Measurements from ENCODE around the gene R3HDM2. TPM values are rescaled to one million over a fixed set of nuclear protein-coding genes. Genes with fewer than 3 reads are reported as not detected.

R3HDM2 gene
- total RNA-seq, 2 experiments from 2014 or later: 53.8 to 82.4 TPM

DNA sequence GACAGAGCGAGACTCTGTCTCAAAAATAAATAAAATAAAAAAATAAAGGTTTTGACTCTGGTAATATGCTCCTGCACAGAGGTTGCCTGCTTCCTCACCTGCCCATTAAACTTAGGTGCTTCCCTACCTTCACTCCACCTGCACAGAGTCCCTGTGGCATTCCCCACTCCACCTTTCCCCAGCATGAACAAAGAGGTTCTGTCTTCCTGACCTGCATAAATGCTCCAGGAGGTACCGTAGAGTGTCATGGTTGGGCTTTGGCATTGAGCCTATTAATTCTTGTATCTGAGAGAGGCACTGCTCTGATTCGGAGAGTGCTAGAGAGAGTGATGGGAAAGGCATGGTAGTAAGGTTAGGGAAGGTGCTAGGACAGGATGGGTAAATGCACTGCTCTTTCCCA lies 42.5 kb upstream of the R3HDM2 start:
- DNase-seq: no peak
- CTCF ChIA-PET: interaction anchor here (12.4 kb wide), 1 partner anchor 11 kb away, joined by 193 read pairs; the partner anchor contains the start of gene GLI1
- Mint-ChIP-seq H3K36me3 (peaks cover 59% of the 10 kb centered on the region), H3K9me3 (ENCODE audit: low read depth) (no peaks in the 10 kb centered on the region), H3K4me1 (peaks cover 41% of the 10 kb centered on the region), H3K27ac (no peak overlapping the region), H3K4me3 (no peak overlapping the region), H3K27me3 (no peaks in the 10 kb centered on the region)
- ATAC-seq: no peak

DNA sequence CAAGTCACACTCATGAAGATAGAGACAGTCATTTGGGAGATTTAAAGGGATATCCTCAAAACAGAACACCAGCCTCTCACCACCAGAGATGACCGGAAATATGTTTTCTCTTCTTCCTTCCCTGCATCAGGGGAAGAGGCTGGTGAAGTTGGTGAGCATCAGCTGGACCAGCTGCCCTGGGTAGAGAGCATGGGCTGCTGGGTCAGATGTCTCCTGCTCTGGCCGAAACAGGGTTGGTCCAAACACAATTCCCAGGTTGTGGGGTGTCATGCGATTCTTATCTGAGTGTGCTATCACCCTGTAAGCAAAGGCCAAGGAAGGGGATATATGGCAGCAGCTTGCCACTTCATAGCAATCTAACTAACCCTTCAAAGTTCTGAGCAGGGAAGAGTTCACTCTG lies 41.5 kb upstream of the R3HDM2 start:
- DNase-seq (no peak), ATAC-seq (no peak)
- CTCF ChIA-PET: interaction anchor here (12.4 kb wide), 1 partner anchor 10 kb away, joined by 193 read pairs; the partner anchor contains the start of gene GLI1
- H3K4me1 Mint-ChIP-seq: peaks cover 36% of the 10 kb centered on the region
- H3K9me3 Mint-ChIP-seq (ENCODE audit: low read depth): no peaks in the 10 kb centered on the region
- no peaks in the 10 kb centered on the region for H3K27me3 Mint-ChIP-seq
- peaks cover 56% of the 10 kb centered on the region for H3K36me3 Mint-ChIP-seq
- H3K4me3 Mint-ChIP-seq: no peak overlapping the region
- H3K27ac Mint-ChIP-seq: no peak overlapping the region

GRCh38 chr12:57471661-57472060 lies 40.8 kb upstream of the R3HDM2 start:
- Mint-ChIP-seq H3K36me3 (peaks cover 49% of the 10 kb centered on the region), H3K4me3 (no peak overlapping the region), H3K27me3 (no peaks in the 10 kb centered on the region), H3K27ac (no peak overlapping the region), H3K9me3 (ENCODE audit: low read depth) (no peaks in the 10 kb centered on the region), H3K4me1 (peaks cover 36% of the 10 kb centered on the region)
- CTCF ChIA-PET: interaction anchor here (12.4 kb wide), 1 partner anchor 9 kb away, joined by 193 read pairs; the partner anchor contains the start of gene GLI1
- no peak for DNase-seq
- no peak for ATAC-seq

- no peaks in the 10 kb centered on the region for H3K9me3 Mint-ChIP-seq (ENCODE audit: low read depth)
- H3K27ac Mint-ChIP-seq: no peak overlapping the region
- no peak overlapping the region for H3K4me3 Mint-ChIP-seq
- peaks cover 34% of the 10 kb centered on the region for H3K4me1 Mint-ChIP-seq
- DNase-seq (no peak), ATAC-seq (no peak)
- CTCF ChIA-PET: interaction anchor here (12.4 kb wide), 1 partner anchor 9 kb away, joined by 193 read pairs; the partner anchor contains the start of gene GLI1
- H3K27me3 Mint-ChIP-seq: no peaks in the 10 kb centered on the region
- H3K36me3 Mint-ChIP-seq: peaks cover 44% of the 10 kb centered on the region
These were observed 40.3 kb upstream of the R3HDM2 start for GRCh38 chr12:57470970-57471656.

DNA sequence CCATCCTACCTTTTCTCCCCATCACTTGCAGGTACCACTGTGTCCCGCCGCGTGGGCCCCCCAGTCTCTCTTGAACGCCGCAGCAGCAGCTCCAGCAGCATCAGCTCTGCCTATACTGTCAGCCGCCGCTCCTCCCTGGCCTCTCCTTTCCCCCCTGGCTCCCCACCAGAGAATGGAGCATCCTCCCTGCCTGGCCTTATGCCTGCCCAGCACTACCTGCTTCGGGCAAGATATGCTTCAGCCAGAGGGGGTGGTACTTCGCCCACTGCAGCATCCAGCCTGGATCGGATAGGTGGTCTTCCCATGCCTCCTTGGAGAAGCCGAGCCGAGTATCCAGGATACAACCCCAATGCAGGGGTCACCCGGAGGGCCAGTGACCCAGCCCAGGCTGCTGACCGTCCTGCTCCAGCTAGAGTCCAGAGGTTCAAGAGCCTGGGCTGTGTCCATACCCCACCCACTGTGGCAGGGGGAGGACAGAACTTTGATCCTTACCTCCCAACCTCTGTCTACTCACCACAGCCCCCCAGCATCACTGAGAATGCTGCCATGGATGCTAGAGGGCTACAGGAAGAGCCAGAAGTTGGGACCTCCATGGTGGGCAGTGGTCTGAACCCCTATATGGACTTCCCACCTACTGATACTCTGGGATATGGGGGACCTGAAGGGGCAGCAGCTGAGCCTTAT lies 39.6 kb upstream of the R3HDM2 start:
- no peak overlapping the region for H3K27ac Mint-ChIP-seq
- CTCF ChIA-PET: interaction anchor here (1.2 kb wide), 1 partner anchor 10 kb away, joined by 3 read pairs; the partner anchor contains the start of gene ARHGAP9
- ATAC-seq (no peak), DNase-seq (no peak)
- no peak overlapping the region for H3K4me3 Mint-ChIP-seq
- H3K36me3 Mint-ChIP-seq: peaks cover 40% of the 10 kb centered on the region
- no peaks in the 10 kb centered on the region for H3K27me3 Mint-ChIP-seq
- no peaks in the 10 kb centered on the region for H3K9me3 Mint-ChIP-seq (ENCODE audit: low read depth)
- H3K4me1 Mint-ChIP-seq: peaks cover 28% of the 10 kb centered on the region

DNA sequence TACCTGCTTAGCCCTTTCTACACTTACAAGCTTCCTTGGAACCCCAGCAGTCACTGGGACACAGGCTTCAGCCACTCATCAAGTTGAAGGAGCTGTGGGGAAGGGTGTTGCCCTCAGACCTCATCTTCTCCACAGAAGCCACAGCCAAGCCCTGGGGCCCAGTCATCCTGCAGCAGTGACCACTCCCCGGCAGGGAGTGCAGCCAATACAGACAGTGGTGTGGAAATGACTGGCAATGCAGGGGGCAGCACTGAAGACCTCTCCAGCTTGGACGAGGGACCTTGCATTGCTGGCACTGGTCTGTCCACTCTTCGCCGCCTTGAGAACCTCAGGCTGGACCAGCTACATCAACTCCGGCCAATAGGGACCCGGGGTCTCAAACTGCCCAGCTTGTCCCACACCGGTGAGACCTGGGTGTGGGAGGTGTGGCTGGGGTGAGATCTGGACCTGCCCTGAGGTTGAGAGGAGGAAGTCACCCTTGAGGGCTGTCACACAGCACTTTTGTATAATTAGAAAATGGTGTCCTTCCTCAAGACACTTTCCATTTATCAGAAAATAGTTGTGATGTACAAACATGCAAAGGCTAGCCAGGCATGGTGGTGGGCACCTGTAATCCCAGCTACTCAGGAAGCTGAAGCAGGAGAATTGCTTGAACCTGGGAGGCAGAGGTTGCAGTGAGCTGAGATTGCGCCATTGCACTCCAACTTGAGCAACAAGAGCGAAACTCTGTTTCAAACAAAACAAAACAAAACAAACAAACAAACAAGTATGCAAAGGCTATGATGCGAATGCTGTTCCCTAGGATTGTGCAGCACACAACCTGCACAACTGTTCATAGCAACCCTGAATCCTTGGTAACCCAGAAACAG lies 38.7 kb upstream of the R3HDM2 start:
- ATAC-seq: no peak
- DNase-seq: no peak
- CTCF ChIA-PET: interaction anchor here (0.9 to 1.2 kb wide), 3 partner anchors 11 to 14 kb away, joined by 3 read pairs; partner anchors contain the start of gene ARHGAP9
- H3K27ac Mint-ChIP-seq: no peak overlapping the region
- H3K36me3 Mint-ChIP-seq: peaks cover 35% of the 10 kb centered on the region
- no peaks in the 10 kb centered on the region for H3K27me3 Mint-ChIP-seq
- H3K9me3 Mint-ChIP-seq (ENCODE audit: low read depth): no peaks in the 10 kb centered on the region
- peaks cover 29% of the 10 kb centered on the region for H3K4me1 Mint-ChIP-seq
- H3K4me3 Mint-ChIP-seq: no peak overlapping the region

GRCh38 chr12:57467915-57468314 lies 37.1 kb upstream of the R3HDM2 start:
- CTCF ChIA-PET: interaction anchor here (0.6 to 1.1 kb wide), 2 partner anchors 9 to 441 kb away, joined by 3 read pairs; no protein-coding TSS in a partner anchor
- Mint-ChIP-seq H3K4me3 (no peak overlapping the region), H3K27ac (no peak overlapping the region), H3K27me3 (no peaks in the 10 kb centered on the region), H3K9me3 (ENCODE audit: low read depth) (no peaks in the 10 kb centered on the region), H3K36me3 (peaks cover 24% of the 10 kb centered on the region), H3K4me1 (peaks cover 31% of the 10 kb centered on the region)
- no peak for DNase-seq
- ATAC-seq: no peak

DNA sequence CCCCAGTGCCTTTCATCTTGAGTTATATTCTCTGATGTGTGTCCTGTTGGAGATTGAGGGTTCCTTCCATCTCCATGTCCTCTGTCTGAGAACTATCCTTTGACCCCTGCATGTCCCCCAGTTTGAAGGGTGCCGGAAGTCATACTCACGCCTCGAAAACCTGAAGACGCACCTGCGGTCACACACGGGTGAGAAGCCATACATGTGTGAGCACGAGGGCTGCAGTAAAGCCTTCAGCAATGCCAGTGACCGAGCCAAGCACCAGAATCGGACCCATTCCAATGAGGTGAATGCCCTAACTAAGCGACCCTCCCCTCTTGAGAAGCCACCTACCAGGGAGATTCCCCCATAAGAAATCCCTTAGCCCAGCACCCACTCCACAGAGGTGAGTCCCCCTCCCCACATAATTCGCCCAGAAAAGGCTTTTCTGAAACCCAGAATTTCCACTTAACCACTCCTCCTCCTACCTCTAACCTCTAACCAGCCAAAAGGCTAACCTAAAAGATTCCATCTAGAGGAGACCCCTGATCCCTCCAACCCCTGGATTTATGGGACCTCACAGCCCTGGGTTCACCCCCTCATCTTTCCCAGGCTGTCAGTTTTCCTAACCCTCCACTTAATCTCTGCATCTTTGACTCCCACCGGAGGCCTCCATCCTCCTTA lies 36.5 kb upstream of the R3HDM2 start:
- Mint-ChIP-seq H3K4me1 (peaks cover 31% of the 10 kb centered on the region), H3K9me3 (ENCODE audit: low read depth) (no peaks in the 10 kb centered on the region), H3K36me3 (peaks cover 19% of the 10 kb centered on the region), H3K27me3 (peaks cover 2% of the 10 kb centered on the region), H3K27ac (no peak overlapping the region), H3K4me3 (no peak overlapping the region)
- CTCF ChIA-PET: interaction anchor here (9.9 kb wide), 1 partner anchor 10 kb away, joined by 193 read pairs; the partner anchor contains the start of gene ARHGAP9
- ATAC-seq (no peak), DNase-seq (no peak)

- no peak for ATAC-seq
- Mint-ChIP-seq H3K4me3 (no peak overlapping the region), H3K27ac (no peak overlapping the region), H3K27me3 (peaks cover 11% of the 10 kb centered on the region), H3K36me3 (peaks cover 13% of the 10 kb centered on the region), H3K9me3 (ENCODE audit: low read depth) (no peaks in the 10 kb centered on the region), H3K4me1 (peaks cover 39% of the 10 kb centered on the region)
- CTCF ChIA-PET: interaction anchor here (0.7 to 9.9 kb wide), 4 partner anchors 11 to 16 kb away, joined by 3 to 193 read pairs (median 6); partner anchors contain the start of genes ARHGAP9 and INHBE
- DNase-seq: no peak
These were observed 35.1 kb upstream of the R3HDM2 start for GRCh38 chr12:57465747-57466505.

DNA sequence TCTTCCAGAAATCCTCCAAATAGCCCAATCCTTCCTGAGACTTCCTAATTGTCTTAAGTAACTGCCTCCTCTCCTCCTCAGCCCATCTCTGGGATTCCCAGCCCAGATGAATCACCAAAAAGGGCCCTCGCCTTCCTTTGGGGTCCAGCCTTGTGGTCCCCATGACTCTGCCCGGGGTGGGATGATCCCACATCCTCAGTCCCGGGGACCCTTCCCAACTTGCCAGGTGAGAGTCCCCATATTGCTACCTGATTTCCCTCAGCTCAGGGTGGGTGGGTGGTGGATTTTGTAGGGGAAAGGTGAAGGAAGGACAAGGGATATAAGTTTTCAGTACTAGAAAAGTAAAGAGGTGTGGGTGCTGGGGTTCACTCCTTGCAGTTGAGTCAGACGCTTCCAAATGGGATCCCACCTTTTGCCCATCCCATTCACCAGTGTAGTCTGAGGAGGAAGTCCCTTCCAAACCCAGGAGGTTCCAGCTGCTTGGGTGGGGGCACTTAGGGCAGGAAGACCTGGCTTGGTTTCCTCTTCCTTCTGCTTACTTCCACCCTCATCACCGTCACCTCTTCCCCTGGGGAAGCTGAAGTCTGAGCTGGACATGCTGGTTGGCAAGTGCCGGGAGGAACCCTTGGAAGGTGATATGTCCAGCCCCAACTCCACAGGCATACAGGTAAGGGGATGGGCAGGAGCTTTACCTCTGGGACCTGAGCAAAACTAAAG lies 34.3 kb upstream of the R3HDM2 start:
- no peak for DNase-seq
- Mint-ChIP-seq H3K27ac (no peak overlapping the region), H3K4me1 (peaks cover 43% of the 10 kb centered on the region), H3K9me3 (ENCODE audit: low read depth) (no peaks in the 10 kb centered on the region), H3K27me3 (peaks cover 16% of the 10 kb centered on the region), H3K36me3 (peaks cover 13% of the 10 kb centered on the region), H3K4me3 (no peak overlapping the region)
- ATAC-seq: no peak
- CTCF ChIA-PET: interaction anchor here (0.7 to 9.9 kb wide), 4 partner anchors 10 to 15 kb away, joined by 3 to 193 read pairs (median 6); partner anchors contain the start of genes ARHGAP9 and INHBE

DNA sequence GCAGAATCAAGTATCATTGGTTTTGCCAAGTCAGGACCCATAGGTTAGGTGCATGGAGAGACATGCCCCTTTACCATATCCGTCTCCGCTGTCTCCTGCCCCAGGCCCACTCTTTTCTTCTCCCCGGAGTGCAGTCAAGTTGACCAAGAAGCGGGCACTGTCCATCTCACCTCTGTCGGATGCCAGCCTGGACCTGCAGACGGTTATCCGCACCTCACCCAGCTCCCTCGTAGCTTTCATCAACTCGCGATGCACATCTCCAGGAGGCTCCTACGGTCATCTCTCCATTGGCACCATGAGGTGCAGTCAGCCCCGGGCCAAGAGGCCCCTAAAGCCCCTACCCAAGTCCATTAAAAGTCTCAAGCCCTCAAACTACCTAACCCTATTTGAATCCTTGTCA lies 33.7 kb upstream of the R3HDM2 start:
- CTCF ChIA-PET: interaction anchor here (1.5 to 15.0 kb wide), 4 partner anchors 9 to 223 kb away, joined by 4 to 193 read pairs (median 76); partner anchors contain the start of genes ARHGAP9 and INHBE
- Mint-ChIP-seq H3K4me1 (peaks cover 41% of the 10 kb centered on the region), H3K36me3 (peaks cover 9% of the 10 kb centered on the region), H3K9me3 (ENCODE audit: low read depth) (no peaks in the 10 kb centered on the region), H3K27me3 (peaks cover 18% of the 10 kb centered on the region), H3K4me3 (no peak overlapping the region), H3K27ac (no peak overlapping the region)
- ATAC-seq (no peak), DNase-seq (no peak)
